Smooth muscle cell of the brain vasculature (primary cell): Measurements from ENCODE around the gene SH3BGRL2.

ENCODE experiments used
- DNase-seq: peaks from one replicate; pipeline ENCODE4 v3.0.0-alpha.2; 2012; ENCODE audit warnings: low read depth, low spot score

The SH3BGRL2 gene

GRCh38 chr6:79630883-79631692, at the start of gene SH3BGRL2:
Gene SH3BGRL2 (plus strand): TSS chr6:79631329. CDS start chr6:79631462, 133 bp downstream.
- no peak for DNase-seq

- DNase-seq = no peak
Observed at GRCh38 chr6:79584332-79584731, 46.8 kb upstream of the SH3BGRL2 start.

GRCh38 chr6:79586548-79586947, 44.6 kb upstream of the SH3BGRL2 start:
- no peak for DNase-seq

DNA sequence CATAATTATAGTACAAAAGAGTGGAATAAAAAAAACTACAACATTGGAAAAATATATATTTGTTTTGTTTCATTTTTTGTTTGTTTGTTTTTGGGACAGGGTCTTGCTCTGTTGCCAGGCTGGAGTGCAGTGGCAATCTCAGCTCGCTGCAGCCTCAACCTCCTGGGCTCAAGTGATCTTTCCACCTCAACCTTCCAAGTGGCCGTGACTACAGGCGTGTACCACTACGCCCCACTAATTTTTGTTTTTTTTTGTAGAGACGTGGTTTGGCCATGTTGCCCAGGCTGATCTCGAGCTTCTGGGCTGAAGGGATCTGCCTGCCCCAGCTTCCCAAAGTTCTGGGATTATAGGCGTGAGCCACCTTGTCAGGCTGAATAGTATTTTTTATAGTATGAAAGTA, 41.4 kb upstream of the SH3BGRL2 start:
- DNase-seq = no peak

DNA sequence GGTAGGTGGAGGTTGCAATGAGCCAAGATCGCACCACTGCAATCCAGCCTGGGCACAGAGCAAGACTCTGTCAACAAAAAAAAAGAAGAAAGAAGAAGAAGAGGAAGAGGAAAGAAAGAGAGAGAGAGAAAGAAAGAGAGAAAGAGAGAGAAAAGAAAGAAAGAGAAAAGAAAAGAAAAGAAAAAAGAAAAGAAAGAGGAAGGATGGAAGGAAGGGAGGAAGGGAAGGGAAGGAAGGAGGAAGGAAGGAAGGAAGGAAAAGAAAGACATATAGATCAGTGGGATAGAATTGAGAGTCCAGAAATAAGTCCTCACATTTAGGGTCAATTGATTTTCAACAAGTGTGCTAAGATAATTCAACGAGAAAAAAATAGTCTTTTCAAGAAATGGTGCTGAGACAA, 34.0 kb upstream of the SH3BGRL2 start:
- no peak for DNase-seq

- DNase-seq = no peak
Observed at GRCh38 chr6:79598012-79598411, 33.1 kb upstream of the SH3BGRL2 start.

DNA sequence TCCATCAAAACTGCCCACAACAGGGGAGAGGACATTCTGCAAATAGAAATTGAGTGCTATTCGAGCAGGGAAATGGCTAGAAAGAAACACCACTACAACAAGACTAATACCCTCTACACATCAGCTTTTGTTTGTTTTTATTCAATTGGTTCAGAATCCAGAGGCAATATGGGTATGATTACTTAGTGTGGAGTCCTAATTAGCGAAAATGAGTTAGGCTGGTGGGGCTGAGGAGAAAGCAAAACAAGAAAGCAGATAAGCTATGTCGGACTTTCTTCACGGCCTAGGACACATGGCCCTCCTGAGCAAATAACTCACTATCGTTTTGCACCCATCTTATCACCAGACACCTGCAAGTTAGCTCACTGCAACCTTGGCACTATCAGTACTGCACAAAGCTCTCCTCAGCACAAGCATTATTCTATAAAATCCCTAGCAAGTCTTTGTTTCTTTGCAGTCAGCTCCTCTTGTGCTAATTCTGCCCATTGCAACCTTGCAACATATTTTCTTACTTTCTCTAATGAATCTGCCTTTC, 31.3 kb upstream of the SH3BGRL2 start:
- DNase-seq = no peak

GRCh38 chr6:79600313-79600712, 30.8 kb upstream of the SH3BGRL2 start:
- DNase-seq = no peak

DNA sequence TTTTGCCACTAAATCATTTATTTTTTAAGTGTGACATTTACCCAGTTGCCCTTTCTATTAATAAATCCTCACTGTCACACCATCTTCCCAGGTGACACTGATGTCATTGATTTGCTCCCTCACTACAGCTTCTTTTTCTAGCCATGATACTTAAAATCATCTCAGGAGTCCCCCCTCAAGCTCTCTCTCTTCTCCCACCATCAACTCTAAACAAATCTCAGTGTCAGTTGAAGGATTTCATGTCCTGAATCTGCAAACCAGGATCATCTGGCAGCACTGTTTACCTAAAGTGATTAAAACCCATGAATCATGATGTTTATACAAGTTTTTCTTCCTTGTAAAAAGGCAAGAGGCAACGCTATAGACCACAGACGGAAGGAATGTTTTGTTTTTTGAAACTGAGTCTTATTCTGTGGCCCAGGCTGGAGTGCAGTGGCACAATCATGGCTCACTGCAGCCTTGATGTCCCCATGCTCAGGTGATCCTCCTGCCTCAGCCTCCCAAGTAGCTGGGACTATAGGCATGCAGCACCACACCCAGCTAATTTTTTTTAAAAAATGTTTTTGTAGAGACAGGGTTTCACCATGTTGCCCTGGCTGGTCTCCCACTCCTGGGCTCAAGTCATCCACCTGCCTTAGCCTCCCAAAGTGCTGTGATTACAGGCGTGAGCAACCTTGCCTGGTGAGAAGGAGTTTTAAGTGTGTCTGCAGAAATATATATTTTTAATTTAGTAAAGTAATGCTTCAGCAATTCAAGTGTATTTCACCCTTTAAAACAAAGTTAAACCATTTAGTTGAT, 30.1 kb upstream of the SH3BGRL2 start:
- peak; percentile 57 for DNase-seq

DNA sequence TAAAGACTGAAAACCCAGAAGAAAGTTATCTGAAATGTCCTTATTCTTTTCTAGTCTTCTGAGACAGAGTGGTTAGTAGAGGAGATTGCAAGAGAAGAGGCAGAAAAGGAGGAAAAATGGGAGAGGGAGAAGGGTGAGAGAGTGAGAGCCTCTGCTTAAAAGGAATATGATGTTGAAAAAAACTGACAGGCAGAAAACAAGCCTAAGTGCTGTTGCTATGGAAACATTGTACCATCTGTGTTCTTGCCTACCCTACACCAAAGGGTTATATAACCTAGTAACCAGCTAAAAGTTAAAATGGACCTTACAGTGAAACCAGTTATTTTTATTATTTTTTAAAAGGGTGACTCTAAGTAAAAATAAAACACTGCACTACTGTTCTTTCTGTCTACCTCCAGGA, 28.3 kb upstream of the SH3BGRL2 start:
- no peak for DNase-seq

DNA sequence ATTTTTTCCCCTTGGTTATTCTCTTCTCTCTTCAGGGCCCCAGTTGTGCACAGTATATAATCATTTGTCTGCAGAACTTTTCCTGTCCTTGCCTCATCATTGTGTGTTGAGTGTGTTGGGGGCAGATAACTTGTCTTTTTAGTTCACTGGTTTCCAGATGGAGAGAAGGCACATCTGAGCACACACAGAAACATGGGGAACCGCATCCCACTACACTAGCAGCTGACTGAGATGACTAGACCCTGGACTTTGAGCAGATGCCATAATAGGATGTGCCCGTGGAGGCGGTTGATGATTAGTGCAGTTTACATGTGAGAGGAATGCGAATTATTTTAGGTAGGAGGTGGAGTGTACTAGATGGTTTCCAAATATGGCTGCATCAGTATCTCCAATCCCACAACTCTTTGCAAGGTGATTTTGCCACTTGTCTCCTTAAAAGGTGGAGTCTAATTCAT, 26.5 kb upstream of the SH3BGRL2 start:
- no peak for DNase-seq

DNA sequence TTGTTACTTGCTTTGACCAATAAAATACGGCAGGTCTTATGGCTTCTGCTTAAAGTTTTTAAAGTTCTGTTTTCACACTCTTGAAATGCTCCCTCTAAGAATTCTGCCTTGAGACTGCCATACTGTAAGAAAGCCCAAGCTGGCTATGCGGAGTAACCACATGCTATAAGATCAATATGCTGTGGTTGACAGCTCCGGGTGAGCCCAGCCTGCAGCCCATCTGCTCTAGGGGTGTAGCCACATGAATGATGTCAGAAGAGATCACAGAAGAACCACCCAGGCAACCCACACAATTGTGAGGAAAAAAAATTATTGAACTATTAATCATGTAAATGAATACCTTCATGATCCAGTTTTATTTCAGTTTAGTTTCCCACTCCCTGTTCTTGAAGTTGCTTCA, 26.1 kb upstream of the SH3BGRL2 start:
- DNase-seq = no peak

DNA sequence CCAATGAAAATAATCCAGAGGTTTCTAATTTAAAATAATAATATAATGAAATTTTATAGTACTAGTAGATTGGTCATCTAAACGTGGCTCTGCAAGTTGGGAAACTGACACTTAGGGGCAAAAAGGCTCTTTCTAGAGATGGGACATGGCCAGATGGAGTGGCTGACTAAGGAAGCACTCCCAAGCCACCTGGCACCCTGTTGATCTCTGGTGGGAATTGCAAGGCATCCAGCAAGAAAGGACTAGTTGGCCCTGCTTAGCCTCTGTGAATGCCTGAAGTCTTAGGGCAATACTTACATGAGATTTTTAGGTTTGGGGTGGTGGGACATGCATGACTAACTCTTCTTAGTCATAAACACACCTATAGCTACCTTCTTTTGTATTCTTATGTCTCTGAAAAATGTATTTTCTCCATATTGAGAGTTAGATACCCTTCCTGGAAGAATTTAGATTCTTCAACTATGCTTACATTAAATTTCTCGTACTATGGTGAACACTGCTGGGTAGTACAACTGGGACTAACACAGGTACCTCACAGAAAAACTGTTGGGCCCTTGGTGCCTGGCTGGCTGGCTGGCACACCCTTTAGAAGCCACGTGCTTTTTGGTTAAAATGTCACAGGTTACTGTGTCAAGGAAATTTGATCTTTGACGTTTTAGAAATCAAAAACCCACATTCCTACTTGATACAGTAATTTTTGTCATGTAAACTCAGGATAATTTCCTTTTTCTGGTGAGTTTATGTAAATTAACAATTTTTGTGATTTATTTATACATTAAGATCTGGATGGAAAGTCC, 25.0 kb upstream of the SH3BGRL2 start:
- DNase-seq = no peak

GRCh38 chr6:79607000-79607399, 24.1 kb upstream of the SH3BGRL2 start:
- DNase-seq = peak; percentile 75

DNA sequence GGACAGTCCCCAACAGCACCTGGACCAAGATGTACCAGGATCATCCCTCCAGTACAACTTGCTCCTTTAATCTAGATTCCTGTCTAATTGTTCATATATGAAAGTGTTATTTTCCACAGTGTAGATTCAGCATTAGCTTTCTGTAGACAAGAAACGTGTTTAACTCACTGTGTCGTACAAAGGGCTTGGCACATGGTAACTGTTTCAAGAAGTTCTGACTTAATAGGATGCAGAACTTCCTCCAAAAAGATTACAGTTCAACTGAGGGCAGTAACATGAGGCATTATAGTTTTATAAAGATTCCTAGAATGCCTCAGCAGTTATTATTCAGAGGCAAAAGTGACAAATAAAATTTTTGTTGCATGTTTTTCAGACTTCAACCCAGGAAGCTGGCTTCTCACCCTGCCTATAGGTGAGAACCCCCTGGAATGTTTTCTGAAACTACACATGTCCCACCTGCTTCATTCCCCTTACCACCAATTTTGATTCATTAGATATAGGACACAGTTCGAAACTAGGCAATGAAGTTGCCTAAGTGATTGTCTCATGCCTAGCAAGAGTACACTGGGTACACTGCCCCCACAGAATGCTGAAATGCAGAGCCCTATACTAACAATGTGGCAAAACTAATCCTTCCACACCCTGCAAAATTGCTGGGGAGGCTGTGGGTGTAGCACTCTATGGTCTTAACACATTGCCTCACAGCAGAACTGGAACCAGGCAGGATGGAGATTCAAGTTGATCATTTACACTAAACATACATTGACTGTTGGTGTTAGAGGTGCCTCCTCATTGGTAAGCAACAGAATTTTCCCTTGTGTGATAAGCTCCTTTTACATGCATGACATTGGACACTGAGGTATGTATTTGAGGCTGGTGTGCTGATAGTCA, 22.6 kb upstream of the SH3BGRL2 start:
- DNase-seq = no peak

DNA sequence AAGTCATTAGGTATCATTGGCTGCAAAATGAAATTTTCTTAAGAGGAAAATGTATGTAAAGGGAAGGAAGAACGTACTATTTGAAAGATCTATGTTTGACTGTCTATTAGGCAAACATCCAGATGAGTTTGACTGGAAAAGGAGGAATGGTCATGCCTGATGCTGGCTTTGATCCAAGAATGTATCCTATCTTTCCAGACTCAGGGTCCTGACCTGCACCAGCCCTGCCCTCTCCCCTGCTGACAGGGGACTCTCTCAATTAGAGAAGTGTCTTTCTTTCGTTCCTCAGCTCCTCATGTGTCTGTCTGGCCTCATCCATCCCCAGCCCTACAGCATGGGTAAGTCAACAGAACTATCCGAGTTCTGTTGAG, 21.9 kb upstream of the SH3BGRL2 start:
- DNase-seq = no peak

- DNase-seq = no peak
Observed at GRCh38 chr6:79610306-79611009, 20.7 kb upstream of the SH3BGRL2 start.

DNA sequence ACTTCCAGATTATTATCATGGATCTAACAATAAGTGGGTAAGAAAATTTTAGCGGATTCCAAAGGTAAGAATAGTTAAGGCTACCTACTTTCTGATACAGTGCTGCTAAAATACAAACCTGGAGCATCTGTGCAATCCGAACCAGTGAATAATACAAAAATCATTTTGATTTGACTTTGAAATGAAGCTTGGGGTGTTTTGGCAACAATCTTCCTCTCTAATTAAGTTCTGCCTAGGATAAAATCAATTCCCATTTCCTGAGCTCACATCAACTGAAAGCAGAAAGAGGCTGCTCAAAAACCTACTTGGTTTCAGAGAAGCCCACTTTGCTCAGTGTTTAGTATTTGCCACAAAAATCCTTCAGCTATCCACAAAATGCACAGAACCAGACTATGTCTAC, 18.7 kb upstream of the SH3BGRL2 start:
- no peak for DNase-seq

DNA sequence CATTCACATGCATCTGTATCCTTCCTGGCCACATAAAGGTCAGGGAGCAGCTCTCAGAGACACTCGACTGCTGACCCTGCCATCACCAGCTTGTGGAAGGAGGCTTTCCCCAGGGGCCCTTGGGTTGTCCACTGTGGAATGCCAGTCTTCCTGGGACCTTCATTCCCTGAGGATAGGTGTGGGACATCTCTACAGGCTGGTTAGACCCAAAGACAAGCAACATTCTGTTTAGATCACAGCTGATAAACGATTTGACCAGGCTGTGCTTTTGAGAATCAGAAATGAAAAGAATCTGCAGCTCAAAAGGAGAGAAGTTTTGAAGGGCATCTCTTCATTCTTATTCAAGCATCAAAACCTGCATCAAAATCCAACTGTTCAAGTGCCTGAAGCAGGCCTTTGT, 18.2 kb upstream of the SH3BGRL2 start:
- DNase-seq = no peak

- DNase-seq = no peak
Observed at GRCh38 chr6:79613912-79614311, 17.2 kb upstream of the SH3BGRL2 start.
